K562 (cell line): ENCODE data around the gene SIGLEC9. TPM values are rescaled to one million over a fixed set of nuclear protein-coding genes. Genes with fewer than 3 reads are reported as not detected.
A peak's percentile ranks its signal among the peaks of the same experiment; 100 is the strongest.

Experiments used
- CBX8 ChIP-seq: fragments of 200-600 bp; sonication (generic); IDR thresholded peaks from 2 replicates; pipeline ENCODE4 v1.6.1; 2012; ENCODE audit warnings: borderline replicate concordance, mixed run types, low read depth, mild to moderate bottlenecking, moderate library complexity, mixed read lengths, low read length, control low read depth, inconsistent platforms; ENCODE audit not compliant: poor library complexity, severe bottlenecking; ENCODE audit errors: extremely low read depth
- CCAR2 ChIP-seq: fragments of 200-400 bp; formaldehyde crosslinking; IDR thresholded peaks from 2 replicates; pipeline ENCODE4 v1.6.1; 2017; ENCODE audit warnings: mild to moderate bottlenecking, low read depth, low read length
- DIDO1 ChIP-seq: fragments of 450-650 bp; IDR thresholded peaks from 2 replicates; pipeline ENCODE4 v1.6.1; 2016; ENCODE audit warnings: low read depth, missing biosample characterization, missing genetic modification characterization
- DMBX1 ChIP-seq: fragments of 250-450 bp; sonication (Bioruptor Pico); IDR thresholded peaks from 2 replicates; pipeline ENCODE4 v1.8.0; 2022; ENCODE audit warnings: inconsistent platforms, mild to moderate bottlenecking, moderate library complexity, borderline replicate concordance
- EGR1 ChIP-seq: fragments of 450-650 bp; conservative IDR thresholded peaks from 2 replicates; pipeline ENCODE4 v1.6.1; 2017; ENCODE audit warnings: mild to moderate bottlenecking
- FOXP4 ChIP-seq: sonication (generic); formaldehyde crosslinking; IDR thresholded peaks from 2 replicates; pipeline ENCODE4 v1.8.0; 2022; ENCODE audit warnings: mild to moderate bottlenecking, missing genetic modification reagents, borderline replicate concordance
- HINFP ChIP-seq: fragments of 450-650 bp; conservative IDR thresholded peaks from 2 replicates; pipeline ENCODE4 v1.6.1; 2016; ENCODE audit warnings: missing genetic modification characterization, low read depth, mild to moderate bottlenecking, control low read depth, missing compliant biosample characterization
- MAFF ChIP-seq: IDR thresholded peaks from 2 replicates; pipeline ENCODE4 v1.6.1; 2012; ENCODE audit warnings: low read length, improper control_type of control experiment
- MECOM ChIP-seq: fragments of 250-450 bp; sonication (Bioruptor Pico); IDR thresholded peaks from 2 replicates; pipeline ENCODE4 v1.8.0; 2022; ENCODE audit warnings: inconsistent platforms
- MLLT1 ChIP-seq, 2 experiments: fragments of 450-650 bp; IDR thresholded peaks; 2 replicates each; pipeline ENCODE4 v1.6.1; 2016
- TAF9B ChIP-seq: fragments of 450-650 bp; IDR thresholded peaks from 2 replicates; pipeline ENCODE4 v1.6.1; 2018; ENCODE audit warnings: mild to moderate bottlenecking; ENCODE audit not compliant: partially characterized antibody
- TAL1 ChIP-seq: fragments of 450-650 bp; IDR thresholded peaks from 2 replicates; pipeline ENCODE4 v1.6.1; 2016; ENCODE audit warnings: mild to moderate bottlenecking
- ZBTB33 ChIP-seq: sonication (generic); formaldehyde crosslinking; IDR thresholded peaks from 2 replicates; pipeline ENCODE4 v1.8.1; 2023; ENCODE audit warnings: mild to moderate bottlenecking, missing genetic modification reagents
- ZNF184 ChIP-seq: sonication (generic); formaldehyde crosslinking; IDR thresholded peaks from 2 replicates; pipeline ENCODE4 v1.5.0; 2020; ENCODE audit warnings: missing genetic modification reagents
- ZNF253 ChIP-seq: fragments of 250-450 bp; sonication (Bioruptor Pico); conservative IDR thresholded peaks from 2 replicates; pipeline ENCODE4 v1.6.1; 2021; ENCODE audit warnings: mild to moderate bottlenecking
- ZNF512 ChIP-seq: IDR thresholded peaks from 2 replicates; pipeline ENCODE4 v1.6.1; 2016; ENCODE audit warnings: missing genetic modification characterization, missing compliant biosample characterization
- ZNF57 ChIP-seq: fragments of 450-650 bp; formaldehyde crosslinking; IDR thresholded peaks from 2 replicates; pipeline ENCODE4 v1.4.0; 2020; ENCODE audit warnings: mild to moderate bottlenecking, moderate library complexity
- ZNF717 ChIP-seq: fragments of 250-450 bp; sonication (Bioruptor Pico); IDR thresholded peaks from 2 replicates; pipeline ENCODE4 v1.5.0; 2021
- ZZZ3 ChIP-seq: fragments of 450-650 bp; IDR thresholded peaks from 2 replicates; pipeline ENCODE4 v1.6.1; 2016; ENCODE audit warnings: antibody characterized with exemption, mild to moderate bottlenecking, moderate library complexity
- polyA plus RNA-seq, 8 experiments: library from polyadenylated mRNA; depleted of rRNA in 4 of 8; stranded (reverse) in 5 of 8; unstranded in 3 of 8; fragments of >200 nt; fragmentation: Nextera tagmentation in 2 of 8; fragmentation: Illumina TruSeq in 1 of 8; extraction: Ambion mirVana in 2 of 8; extraction: Trizol in 1 of 8; gene quantifications; 2 replicates each; pipeline versions ENCODE4 v1.2.1 to v1.2.3, GENCODE V29; 2011 to 2014; ENCODE audit warnings: inconsistent platforms in 1 of 8, missing spikeins in 1 of 8
- total RNA-seq, 7 experiments: library from RNA; depleted of rRNA in 6 of 7; stranded (reverse); fragments of >200 nt in 6 of 7; fragmentation: Illumina TruSeq in 2 of 7; extraction: Trizol in 2 of 7; gene quantifications; 2 replicates each; pipeline versions ENCODE4 v1.2.1 to v1.2.3, GENCODE V29; 2011 to 2021; ENCODE audit warnings: low replicate concordance in 1 of 7

Gene SIGLEC9
- total and polyA plus RNA-seq, 9 of the 15 experiments (the other 6 are each of a cell fraction or from before 2014, with no cell fraction given), result 0.09 to 0.34 (median 0.22) TPM; not detected in 4

GRCh38 chr19:51131780-51132680 lies 7.3 kb downstream of the SIGLEC9 start (continued):
- TF ChIP-seq ZBTB33 (CRISPR knock-in tag) (no peak), CCAR2 (no peak), ZNF184 (CRISPR knock-in tag) (no peak), MECOM (CRISPR knock-in tag) (no peak), FOXP4 (CRISPR knock-in tag) (peak; percentile 53; the same call in 1 of the 2 replicates), ZNF512 (tag) (no peak), DMBX1 (CRISPR knock-in tag) (no peak), MLLT1 (IDR thresholded peaks at IDR 0.05) (peak in 1 of 2 experiments; percentile 93; a peak in 2 of 4 replicates), TAL1 (no peak), ZNF253 (no peak), ZNF57 (CRISPR knock-in tag) (no peak), MAFF (no peak), TAF9B (no peak), EGR1 (no peak), ZNF717 (CRISPR knock-in tag) (no peak), DIDO1 (tag) (no peak), ZZZ3 (no peak), CBX8 (no peak), HINFP (tag) (no peak)
